NCI-H460 (cell line): ENCODE data around the gene WDR62. TPM values are rescaled to one million over a fixed set of nuclear protein-coding genes. Genes with fewer than 3 reads are reported as not detected.
A peak's percentile ranks its signal among the peaks of the same experiment; 100 is the strongest.
"Not testable (repeated sequence)": the region's sequence is repeated elsewhere in the genome, so short reads cannot be mapped to it uniquely, and the experiment has no call there.

Source experiments
- DNase-seq: peaks from one replicate; pipeline ENCODE4 v3.0.0-alpha.2; 2016; ENCODE audit warnings: low read depth; ENCODE audit errors: extremely low read depth
- total RNA-seq: library from RNA; depleted of rRNA; stranded (reverse); fragments of >200 nt; shearing (Covaris generic); gene quantifications from 2 replicates; pipeline ENCODE4 v1.2.3, GENCODE V29; 2014

Gene WDR62
- total RNA-seq, 1 experiment from 2014 or later: 12.3 TPM

DNA sequence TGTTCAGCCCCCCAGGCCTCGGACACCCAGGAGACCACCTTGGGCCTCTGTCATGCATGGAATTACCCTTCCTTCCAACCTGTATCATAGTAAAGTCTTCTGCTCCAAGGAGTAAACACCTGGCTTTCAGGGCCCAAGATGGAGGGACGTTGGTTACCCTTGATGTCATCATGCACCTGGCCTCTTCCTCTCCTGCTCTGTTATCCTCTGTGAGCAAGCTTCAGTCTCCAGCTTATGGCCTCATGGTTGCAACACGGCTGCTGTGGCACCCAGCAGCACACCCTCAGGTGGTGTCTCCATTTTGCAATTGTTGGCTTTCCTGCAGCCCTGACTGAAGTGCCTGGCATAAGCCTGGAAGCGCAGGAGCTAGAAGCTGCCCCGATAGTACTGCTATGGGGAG, 52.3 kb downstream of the WDR62 start:
- DNase-seq: no peak

DNA sequence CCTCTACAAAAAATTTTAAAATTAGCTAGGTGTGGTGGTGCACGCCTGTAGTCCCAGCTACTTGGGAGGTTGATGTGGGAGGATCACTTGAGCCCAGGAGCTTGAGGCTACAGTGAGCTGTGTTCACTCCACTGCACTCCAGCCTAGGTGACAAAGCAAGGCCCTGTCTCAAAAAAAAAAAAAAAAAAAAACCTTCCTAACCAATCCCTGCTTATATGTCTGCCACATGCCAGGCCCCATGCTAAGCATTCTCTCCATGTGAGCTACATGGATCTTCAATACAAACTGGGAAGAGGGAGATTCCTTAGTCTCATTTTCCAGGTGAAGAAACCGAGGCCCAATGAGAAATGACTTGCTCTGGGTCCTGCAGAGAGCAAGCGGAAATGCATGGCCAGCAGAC, 54.0 kb downstream of the WDR62 start:
- no peak for DNase-seq

DNA sequence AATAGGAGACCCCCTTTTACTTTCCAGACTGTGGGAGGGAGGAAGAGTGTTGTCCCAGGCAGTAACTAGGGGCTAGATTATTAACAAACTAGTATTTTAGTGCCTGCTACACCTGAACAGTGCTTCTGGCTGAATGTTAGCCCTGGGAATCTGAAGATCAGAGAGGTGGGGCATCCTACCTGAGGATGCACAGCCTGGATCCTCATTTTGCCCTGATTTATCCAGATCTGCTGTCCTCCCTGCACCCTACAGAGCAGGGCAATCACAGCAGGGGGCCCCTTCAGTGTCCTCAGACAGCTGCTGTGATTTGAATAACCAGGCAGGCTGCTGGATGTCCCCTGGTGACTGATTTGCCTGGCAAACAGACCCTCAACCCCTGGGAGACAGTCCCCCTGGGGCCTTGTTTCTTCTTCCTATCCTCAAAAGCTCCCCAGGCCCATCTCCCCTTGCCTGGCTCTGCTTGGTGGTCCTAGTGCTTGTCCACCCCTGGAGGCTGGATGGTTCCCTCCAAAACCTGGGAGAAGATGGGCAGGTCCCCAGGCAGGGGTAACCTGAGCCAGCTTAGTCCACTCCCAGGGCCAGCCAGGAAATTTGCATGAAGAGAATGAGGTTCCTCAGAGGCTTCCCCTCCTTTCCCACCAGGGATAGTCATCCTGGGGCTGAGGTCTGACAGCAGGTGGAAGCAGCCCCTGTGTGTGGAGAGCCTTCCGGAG, 55.9 kb downstream of the WDR62 start, which contains the start of gene OVOL3:
Gene OVOL3, plus strand, starts transcription at position 657 of the 713 bp plus-strand sequence. CDS start 60 bp downstream, outside the sequence.
- DNase-seq: no peak

DNA sequence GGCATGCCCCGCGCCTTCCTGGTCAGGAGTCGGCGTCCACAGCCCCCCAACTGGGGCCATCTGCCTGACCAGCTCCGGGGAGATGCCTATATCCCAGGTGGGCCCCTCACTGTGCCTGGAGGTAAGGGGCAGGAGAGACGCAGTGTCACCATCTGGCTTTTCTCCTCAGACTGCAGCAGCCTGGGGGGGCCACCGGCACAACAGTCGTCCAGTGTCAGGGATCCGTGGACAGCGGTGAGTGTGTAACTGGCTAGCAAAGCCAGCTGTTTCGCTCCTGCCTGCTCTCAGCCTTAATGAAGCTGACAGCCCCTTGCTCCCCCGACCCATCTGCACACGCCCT, 56.5 kb downstream of the WDR62 start:
- no peak for DNase-seq

DNA sequence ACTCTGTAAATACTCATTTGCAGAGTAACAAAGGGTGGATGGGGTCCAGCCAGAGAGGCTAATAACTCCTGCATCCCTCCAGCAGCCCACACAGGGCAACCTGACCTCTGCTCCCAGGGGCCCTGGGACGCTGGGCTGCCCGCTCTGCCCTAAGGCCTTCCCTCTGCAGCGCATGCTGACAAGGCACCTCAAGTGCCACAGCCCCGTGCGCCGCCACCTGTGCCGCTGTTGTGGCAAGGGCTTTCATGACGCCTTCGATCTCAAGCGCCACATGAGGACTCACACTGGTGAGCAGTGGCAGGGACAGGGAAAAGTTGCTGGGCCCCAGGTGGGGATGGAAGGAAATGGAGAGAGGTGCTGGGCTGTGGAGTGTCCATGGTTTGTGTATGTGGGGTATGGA, 58.0 kb downstream of the WDR62 start:
- no peak for DNase-seq

DNA sequence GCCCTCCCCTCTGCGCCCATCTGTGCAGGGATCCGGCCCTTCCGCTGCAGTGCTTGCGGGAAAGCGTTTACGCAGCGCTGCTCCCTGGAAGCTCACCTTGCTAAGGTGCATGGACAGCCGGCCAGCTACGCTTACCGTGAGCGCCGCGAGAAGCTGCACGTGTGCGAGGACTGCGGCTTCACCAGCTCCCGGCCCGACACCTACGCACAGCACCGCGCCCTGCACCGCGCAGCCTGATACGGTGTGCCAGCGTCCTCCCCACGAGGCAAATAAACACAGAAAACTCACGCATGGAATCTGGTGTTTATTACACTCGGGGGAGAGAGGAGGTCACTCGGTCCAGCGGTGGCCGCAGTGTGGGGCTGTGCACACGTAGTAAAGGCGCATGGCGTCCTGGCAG, 58.7 kb downstream of the WDR62 start:
- no peak for DNase-seq

DNA sequence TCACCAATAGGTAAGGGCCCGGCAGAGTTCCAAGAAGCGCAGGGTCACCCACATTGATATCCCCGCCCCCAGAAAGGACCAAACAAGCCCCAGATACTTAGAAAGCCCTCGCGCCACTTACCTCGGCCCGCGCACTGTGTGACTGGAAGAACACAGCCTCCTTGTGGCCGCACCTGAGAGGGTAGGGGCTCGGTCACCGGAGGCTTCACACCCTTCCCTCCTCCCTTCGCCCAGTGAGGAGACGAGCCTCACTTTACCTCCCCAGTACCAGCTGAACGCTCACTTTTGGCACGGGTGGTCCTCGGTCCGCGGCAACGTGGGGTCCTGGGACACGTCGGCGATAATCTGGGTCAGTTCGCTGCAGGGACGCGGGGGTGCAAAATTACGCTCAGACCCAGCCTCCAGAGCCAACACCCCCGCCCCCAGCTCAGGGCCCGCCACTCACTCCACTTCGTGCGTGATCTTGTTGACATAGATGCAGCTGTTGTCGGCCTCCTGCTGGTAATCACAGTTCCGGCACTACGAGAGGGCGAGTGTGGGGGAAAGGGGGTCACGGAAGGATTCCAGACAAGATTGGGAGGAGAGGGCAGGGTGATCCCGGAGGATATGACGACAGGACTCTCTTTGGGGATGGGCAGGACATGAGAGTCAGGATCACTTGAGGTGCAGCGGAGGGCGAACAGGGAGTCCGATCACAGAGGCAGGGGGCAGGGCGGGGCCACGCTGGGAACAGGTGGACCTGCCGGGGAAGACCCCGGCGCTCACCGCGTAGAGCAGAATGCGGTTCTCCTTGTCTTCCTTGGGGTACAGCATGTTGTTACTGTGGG, 59.4 kb downstream of the WDR62 start:
- DNase-seq: no peak

DNA sequence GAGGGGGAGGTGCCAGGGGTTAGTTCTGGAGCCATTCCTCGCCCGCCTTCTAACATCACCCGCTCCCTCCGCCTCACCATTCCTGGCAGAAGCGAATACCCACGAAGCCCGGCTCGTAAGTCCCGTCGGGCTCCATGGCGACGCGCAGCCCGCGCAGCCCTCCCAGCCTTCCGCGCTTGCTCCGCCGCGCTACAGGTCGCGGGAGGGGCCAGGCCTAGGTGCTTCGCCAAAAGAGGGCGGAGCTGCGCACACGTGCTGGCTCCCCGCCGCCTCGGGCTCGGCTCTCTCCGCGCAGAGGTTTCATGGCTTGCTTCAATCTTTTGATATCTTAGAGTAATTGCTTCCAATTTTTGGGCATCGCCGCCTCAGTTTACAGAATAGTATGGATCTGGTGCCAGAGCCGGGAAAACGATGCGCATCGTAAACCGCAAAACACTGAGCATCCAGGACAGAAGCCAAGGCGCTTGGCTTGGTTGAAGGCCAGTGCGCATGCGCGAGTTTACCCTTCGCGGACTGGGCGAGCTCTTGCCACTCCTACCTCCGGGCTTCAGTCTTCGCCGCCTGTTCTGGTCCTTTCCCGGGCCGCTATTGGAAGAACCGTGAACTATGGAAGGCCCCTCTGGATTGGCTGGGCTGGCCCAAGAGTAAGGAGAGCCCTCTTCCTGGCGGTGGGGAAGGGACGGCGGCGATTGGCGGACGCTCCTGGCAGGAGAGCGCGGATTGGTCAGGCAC, 60.2 kb downstream of the WDR62 start, which contains the start of gene POLR2I:
Gene POLR2I, minus strand, starts transcription at position 155 of the 732 bp plus-strand sequence. Its CDS starts 19 bp downstream, at position 136.
- peak; percentile 100 for DNase-seq

DNA sequence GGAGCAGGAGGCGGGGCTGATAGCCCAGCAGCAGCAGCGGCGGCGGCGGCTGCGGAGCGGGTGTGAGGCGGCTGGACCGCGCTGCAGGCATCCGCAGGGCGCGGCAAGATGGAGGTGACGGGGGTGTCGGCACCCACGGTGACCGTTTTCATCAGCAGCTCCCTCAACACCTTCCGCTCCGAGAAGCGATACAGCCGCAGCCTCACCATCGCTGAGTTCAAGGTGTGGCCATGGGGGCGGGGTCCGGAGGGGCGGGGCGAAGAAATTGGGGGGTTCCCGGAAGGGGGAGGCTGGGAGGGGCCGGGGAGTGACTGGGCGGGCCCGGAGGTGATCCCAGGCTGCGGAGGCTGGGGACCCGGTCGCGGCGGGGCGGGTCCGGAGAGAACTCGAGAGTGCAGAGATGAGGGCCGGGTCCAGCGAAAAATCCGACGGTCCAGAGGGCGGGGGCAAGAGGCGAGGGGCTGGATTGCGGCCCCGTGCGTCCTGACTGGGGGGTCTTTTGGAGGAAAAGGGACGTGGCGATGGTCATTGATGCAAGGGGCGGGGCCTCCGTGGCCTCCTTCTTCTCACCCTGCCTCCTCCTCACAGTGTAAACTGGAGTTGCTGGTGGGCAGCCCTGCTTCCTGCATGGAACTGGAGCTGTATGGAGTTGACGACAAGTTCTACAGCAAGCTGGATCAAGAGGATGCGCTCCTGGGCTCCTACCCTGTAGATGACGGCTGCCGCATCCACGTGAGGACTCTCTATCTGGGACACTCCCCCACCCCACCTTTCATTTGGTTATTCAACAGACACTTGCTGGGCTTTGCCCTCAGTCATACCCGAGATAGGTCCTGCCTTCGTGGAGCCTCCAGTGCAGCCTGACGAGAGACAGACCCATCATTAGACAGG, 61.0 kb downstream of the WDR62 start, which contains the start of gene TBCB:
Gene TBCB, plus strand, starts transcription at position 16 of the 891 bp plus-strand sequence. Its CDS starts 93 bp downstream, at position 109.
- DNase-seq: no peak

DNA sequence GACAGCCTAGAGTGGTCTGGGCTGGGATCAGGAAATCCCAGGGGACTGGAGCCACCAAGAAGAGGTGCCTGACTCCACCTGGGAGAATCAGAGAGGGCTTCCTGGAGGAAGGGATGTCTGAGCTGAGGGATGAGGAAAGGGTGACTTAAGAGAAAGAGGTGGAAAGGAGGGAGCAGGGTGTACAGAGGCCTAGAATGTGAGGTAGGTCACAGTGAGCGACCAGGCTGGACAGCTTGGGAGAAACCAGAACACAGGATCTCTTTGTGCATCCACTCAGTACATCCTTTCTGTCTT, 61.6 kb downstream of the WDR62 start:
- DNase-seq: no peak

DNA sequence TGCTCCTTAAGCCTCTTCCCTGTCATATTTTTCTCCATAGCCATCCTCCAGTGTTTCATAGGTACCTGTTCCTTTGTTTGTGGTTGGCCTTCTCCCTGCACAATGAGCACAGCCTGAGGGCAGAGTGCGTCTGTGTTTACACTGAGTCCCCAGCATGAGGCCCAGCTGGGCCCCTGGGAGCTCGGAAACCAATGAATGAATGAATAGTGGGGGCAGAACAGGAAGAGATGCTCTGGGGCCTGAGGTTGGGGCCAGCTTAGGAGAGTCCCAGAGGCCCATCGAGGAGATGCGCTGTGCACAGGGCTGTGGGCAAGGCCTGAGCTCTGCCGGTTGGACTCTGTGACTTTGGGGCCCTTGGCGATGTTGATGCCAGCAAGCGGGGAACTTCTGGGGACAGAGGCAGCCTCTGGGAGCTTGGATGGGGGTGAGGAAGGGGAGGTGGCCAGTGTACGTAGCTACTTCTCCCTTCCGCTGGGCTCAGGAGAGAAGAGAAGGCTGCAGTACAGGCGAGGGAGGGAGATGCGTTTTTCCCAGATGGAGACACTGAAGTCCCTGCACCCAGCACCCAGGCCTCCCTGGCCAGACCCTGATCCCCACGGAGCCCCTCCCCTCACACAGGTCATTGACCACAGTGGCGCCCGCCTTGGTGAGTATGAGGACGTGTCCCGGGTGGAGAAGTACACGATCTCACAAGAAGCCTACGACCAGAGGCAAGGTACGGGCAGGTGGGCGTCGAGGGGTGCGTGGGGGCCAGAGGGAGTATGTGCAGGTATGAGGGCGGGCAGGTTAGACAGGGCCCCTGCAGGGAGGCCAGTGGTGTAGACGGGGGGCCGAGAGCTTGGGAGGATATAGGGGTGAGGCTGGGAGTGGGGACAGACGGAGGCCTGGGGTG, 65.6 kb downstream of the WDR62 start:
- no peak for DNase-seq

DNA sequence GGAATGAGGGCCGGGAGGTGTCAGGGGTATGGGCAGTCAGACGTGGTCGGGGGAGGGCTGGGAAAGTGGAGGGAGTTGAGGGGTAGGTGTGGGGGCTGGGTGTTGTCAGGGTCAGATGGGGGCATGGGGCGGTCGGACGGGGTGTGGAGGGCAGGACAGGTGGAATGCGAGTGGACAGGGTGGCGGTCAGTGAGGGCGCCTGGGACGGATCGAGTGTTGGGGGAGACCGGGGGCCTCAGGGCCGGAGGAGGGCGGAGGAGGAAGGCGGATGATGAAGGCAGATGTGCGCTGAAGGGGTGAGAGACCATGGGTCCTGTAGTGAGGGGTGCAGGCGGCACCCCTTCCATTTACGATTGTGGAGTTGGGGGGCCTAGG, 66.3 kb downstream of the WDR62 start:
- DNase-seq: no peak

DNA sequence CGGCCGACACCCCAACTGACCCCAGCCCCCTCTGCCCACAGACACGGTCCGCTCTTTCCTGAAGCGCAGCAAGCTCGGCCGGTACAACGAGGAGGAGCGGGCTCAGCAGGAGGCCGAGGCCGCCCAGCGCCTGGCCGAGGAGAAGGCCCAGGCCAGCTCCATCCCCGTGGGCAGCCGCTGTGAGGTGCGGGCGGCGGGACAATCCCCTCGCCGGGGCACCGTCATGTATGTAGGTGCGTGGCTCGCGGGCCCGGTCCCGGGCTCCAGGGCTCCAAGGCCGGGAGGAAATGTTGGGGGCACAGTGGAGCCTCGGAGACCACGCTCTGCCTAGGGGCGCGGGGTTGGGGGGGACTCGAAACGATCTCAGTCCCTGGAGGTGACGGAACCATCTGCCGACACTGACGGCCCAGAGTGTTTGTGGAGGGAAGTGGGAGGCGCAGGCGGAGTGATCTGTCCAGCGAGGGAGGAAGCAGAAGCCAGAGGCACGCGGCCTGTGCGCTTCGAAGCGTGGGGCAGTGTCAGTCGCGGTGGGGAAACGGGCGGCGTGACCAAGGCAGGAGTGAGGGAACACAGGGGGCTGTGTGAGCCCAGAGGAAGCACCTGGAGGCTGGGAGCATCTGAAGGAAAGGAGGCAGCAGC, 66.9 kb downstream of the WDR62 start:
- DNase-seq: no peak

DNA sequence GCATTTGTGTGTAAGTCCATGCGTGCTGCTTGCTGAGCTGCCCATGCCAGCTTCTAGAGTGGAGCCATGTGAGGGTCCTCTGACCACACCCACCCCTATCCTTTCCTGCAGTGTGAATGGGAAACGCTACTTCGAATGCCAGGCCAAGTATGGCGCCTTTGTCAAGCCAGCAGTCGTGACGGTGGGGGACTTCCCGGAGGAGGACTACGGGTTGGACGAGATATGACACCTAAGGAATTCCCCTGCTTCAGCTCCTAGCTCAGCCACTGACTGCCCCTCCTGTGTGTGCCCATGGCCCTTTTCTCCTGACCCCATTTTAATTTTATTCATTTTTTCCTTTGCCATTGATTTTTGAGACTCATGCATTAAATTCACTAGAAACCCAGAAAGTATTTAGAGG, 70.9 kb downstream of the WDR62 start:
- DNase-seq: no peak

DNA sequence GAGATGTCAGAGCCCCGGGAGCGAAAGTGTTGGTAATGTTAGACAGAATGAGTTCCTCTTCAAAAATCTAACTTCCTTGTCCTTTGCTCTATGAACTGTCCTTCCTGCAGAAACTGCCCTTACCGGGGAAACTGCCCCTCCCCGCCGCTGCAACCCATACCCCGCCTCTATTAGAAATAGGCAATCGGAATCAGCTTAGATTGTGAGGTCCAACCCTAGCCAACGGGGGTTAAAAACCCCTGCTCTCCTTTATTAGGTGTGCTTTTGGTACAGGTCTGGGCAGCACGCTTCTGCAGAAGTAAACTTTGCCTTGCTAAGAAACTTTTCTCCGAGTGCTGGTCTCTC, 73.7 kb downstream of the WDR62 start:
- DNase-seq: no peak

DNA sequence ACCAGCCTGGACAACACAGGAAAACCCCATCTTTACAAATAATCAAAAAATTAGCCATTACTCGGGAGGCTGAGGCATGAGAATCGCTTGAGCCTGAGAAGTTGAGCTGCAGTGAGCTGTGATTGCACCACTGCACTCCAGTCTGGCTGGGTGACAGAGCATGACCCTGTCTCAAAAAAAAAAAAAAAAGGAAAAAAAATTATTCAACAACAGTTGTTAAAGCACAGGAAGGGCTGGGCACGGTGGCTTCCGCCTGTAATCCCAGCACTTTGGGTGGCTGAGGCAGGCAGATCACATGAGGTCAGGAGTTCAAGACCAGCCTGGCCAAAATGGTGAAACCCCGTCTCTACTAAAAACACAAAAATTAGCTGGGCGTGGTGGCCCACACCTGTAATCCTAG, 76.5 kb downstream of the WDR62 start:
- not testable (repeated sequence) for DNase-seq

DNA sequence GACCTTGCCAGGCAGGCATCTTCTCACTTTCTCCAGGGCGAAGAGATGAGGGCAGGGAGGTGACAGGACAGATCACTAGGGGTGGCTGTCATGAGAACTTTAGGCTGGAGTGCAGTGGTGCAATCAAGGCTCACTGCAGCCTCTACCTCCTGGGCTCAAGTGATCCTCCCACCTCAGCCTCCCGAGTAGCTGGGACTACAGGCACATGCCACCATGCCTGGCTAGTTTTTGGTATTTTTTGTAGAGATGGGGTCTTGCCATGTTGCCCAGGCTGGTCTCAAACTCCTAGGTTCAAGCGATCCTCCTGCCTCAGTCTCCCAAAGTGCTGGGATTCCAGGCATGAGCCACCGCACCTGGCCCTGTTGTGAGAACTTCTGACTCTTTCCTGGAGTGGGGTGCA, 80.2 kb downstream of the WDR62 start:
- DNase-seq: not testable (repeated sequence)

DNA sequence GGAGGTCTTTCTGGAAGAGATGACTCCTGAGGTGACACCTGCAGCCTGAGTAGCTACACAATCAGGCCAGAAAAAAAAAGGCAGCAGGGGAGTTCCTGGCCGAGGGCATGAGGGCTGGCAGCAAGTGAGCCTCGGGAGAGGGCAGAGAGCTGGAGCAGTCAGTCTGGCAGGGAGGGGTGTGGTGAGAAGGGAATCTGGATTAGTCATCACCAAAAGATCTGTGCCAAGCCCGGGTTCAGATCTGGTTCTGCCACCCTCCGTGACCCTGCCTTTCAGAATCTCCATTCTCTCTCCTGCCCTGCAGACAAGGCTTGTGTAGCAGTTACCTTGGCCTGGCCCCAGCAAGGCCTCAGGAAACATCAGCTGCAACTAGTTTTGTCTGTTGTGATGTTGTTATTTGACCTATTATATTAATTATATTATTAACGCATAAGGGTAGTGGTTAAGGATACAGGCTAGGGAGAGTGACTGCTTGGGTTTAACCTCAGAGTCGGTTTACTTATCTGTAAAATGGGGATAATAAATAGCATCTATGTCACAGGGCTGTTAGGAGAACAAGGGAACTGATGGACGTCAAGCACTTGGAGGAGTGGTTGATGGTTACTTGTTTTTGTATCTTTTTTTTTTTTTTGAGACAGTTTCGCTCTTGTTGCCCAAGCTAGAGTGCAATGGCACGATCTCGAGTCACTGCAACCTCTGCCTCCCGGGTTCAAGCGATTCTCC, 82.4 kb downstream of the WDR62 start:
- DNase-seq: peak; percentile 57
